GM13977 (cell line): ENCODE data around the gene CDYL.
A peak's percentile ranks its signal among the peaks of the same experiment; 100 is the strongest.

Experiments used
- DNase-seq: peaks from one replicate; pipeline ENCODE4 v3.0.0; 2012; ENCODE audit warnings: low spot score
- in situ Hi-C: fragments of 300-500 bp; cut with MboI; formaldehyde crosslinking; loops from one replicate; pipeline ENCODE4 v1.12.0; 2022; ENCODE audit warnings: low sequenced_read_pairs, low pct_unique_long_range_greater_than_20kb, mixed read lengths, inconsistent platforms; ENCODE audit not compliant: unreplicated experiment
- TF ChIP-seq, protein P1 (sequence below): IDR thresholded peaks from 2 replicates; pipeline ENCODE4 v1.5.1; 2012; ENCODE audit warnings: mild to moderate bottlenecking, control low read depth; ENCODE audit not compliant: insufficient read depth; ENCODE audit errors: extremely low read depth, missing control alignments

CDYL gene

DNA sequence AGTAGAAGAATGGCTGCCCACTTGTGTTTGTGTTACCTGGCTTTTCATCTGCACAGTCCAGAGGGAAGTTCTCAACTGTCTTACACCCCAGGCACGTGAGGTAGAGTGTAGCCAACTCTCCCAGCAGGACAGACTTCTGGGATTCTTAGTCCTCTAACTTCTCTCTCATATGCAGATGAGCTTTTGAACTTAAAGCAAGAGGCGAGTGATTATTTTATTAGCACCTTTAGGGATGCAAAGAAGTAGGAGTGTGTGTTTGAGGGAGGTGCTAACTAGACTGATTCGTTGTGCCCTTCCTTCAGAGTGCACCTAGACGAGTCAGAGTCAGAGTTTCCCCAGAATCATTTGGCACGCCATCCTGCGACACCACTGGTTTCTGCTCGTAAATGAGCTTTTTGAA is 10.8 kb downstream of the CDYL start:
- TF ChIP-seq, protein P1, sequence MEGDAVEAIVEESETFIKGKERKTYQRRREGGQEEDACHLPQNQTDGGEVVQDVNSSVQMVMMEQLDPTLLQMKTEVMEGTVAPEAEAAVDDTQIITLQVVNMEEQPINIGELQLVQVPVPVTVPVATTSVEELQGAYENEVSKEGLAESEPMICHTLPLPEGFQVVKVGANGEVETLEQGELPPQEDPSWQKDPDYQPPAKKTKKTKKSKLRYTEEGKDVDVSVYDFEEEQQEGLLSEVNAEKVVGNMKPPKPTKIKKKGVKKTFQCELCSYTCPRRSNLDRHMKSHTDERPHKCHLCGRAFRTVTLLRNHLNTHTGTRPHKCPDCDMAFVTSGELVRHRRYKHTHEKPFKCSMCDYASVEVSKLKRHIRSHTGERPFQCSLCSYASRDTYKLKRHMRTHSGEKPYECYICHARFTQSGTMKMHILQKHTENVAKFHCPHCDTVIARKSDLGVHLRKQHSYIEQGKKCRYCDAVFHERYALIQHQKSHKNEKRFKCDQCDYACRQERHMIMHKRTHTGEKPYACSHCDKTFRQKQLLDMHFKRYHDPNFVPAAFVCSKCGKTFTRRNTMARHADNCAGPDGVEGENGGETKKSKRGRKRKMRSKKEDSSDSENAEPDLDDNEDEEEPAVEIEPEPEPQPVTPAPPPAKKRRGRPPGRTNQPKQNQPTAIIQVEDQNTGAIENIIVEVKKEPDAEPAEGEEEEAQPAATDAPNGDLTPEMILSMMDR: no peak
- DNase-seq: no peak
- in situ Hi-C loops: no loop called here

DNA sequence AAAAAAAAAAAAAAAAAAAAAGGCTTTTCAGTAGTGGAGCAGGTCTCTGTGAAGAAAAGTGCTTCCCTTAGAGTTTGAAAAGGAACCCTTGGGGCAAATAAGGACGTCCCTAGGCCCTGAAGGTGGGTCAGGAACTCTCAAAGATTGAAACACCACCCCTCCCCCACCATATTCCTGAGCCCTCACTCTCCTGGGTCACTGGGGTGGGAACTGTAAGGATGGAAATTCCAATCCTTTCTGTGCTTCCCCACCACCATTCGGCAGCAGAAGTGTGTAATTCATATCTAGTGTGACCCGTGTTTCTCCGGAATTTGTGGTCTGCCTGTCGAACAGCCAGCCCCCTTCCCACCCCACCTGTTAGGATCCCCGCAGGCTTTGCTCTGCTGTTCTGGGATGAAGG is 12.3 kb downstream of the CDYL start:
- in situ Hi-C loops: no loop called here
- TF ChIP-seq, protein P1: no peak
- DNase-seq: no peak

DNA sequence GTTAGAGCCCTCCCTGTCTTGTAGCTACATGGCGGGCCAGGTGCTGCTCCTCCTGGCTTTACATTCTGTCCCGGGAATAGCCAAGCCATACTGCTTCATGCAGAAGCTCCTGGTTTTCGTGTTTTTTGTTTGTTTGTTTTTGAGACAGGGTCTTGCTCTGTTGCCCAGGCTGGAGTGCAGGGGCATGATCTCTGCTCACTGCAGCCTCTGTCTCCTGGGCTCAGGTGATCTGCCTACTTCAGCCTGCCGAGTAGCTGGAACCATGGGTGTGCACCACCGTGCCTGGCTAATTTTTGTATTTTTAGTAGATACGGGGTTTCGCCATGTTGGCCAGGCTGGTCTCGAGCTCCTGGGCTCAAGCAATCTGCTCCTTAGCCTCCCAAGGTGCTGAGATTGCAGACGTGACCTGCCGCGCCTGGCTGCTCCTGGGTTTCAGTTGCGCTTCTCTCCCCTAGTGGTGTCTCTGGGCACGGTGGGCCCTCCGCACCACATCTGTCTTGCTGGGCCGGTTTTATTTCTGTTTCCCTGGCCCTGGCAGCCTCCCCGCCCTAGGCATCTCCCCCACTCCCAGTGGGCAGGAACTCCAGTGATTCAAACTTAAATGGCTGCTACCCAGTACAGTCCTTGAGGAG is 12.9 kb downstream of the CDYL start:
- TF ChIP-seq, protein P1: peak; percentile 34
- DNase-seq: no peak
- in situ Hi-C loops: no loop called here

DNA sequence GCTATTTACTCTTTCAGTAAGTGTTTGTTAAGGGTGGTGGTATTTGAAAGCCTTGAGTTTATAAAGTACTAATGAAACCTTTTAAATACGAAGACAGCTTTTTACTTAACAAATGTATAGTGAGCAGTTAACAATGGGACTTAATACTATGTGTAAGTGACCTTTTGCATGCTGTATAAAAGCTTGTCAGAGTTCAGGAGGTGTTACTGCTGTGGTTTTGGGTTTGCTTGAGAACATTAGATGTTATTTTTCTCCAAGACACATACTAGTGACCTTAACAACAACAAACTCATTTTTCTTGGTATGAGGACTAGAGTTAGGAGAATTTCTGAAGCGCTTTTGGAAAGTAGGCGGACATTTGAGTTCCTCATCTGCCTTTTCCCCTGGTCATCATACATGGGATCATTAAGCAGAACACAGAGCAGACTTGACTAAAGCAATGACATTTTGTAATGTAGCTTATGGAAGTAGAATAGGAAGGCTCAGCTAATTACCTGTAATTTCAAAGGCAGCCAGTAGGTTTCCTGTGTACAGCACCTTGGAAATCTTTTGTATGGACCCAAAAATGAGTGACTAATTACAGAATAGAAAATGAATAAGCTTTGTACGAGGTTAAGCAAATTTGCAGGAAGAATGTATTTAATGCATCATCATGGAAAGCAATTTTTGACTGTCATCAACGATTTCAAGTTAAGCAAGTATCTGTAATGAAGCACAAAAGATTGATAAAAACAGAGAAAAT is 14.1 kb downstream of the CDYL start:
- TF ChIP-seq, protein P1: no peak
- DNase-seq: no peak
- in situ Hi-C loops: no loop called here

DNA sequence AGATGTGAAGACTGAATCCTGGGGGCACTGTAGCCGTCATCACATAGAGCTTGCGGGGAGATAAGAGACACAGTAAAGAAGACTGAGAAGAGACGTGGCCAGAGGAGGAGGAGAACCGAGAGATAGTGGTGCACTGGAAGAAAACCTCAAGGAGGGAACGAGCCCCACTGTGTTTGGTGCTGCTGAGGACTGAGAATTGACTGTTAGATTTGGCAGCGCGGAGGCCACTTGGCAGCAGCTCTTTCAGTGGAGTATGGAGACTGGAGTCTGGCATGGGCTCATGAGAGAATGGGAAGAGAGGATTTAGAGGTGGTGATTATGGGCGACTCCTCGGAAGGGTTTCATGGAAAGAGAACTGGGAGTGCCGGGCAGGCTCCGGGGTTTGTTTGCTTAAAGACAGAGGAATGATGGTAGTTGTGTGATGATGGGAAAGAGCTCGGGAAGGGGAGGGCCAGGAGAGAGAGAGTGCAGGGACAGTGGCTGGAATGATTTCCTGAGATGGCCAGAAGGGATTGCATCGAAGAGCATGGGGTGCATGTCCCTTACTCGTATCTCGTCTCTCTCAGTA is 18.0 kb downstream of the CDYL start:
- in situ Hi-C loops: no loop called here
- no peak for DNase-seq
- TF ChIP-seq, protein P1: no peak

DNA sequence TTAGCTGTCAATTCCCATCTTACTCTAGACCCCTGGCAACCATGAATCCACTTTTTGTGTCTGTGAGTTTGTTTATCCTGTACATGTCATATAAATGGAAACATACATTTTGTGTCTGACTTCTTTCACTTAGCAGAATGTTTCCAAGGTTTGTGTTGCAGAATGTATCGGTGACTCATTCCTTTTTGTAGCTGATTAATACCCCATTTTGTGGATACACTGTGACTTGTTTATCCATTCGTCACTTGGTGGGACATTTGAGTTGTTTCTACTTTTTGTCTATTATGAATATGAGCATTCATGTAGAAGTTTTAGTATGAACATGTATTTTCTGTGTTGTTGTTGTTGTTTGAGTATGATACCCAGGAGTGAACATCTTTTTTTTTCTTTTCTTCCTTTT is 21.4 kb downstream of the CDYL start:
- TF ChIP-seq, protein P1: no peak
- DNase-seq: no peak
- in situ Hi-C loops: no loop called here
